PC-9 (cell line): ENCODE results near the gene ZBTB48. TPM values are rescaled to one million over a fixed set of nuclear protein-coding genes. Genes with fewer than 3 reads are reported as not detected.

ENCODE experiments used
- BruUV-seq: library from RNA; stranded (reverse); fragments of 400-500 nt; replicated peaks from 2 replicates; lab custom pipeline; 2021; lab: Mats Ljungman, UMichigan
- CTCF ChIA-PET: fragments of 300-600 bp; sonication (Branson Sonifier 250); formaldehyde crosslinking; loops from one replicate; lab custom pipeline; 2022; ENCODE audit warnings: antibody characterized with exemption; lab: Charles Lee
- POLR2A ChIA-PET: fragments of 300-600 bp; sonication (Branson Sonifier 250); formaldehyde crosslinking; loops from one replicate; lab custom pipeline; 2022; ENCODE audit warnings: antibody characterized with exemption; ENCODE audit not compliant: unreplicated experiment; lab: Charles Lee
- DNase-seq, 2 experiments: peaks; one replicate each; pipeline versions ENCODE4 v3.0.0 to v3.0.0-alpha.2; 2015 to 2022; ENCODE audit warnings: mixed read lengths in 1 of 2
- H2AFZ ChIP-seq: fragments of 200-600 bp; sonication (generic); 2 replicates; pipeline ENCODE4 v1.8.1; 2017; ENCODE audit warnings: antibody characterized with exemption
- H3F3A ChIP-seq: fragments of 200-600 bp; sonication (generic); 2 replicates; pipeline ENCODE4 v1.8.1; 2017; ENCODE audit warnings: antibody characterized with exemption, mild to moderate bottlenecking, low read depth; ENCODE audit not compliant: insufficient read depth
- H3K27ac ChIP-seq: fragments of 200-600 bp; sonication (generic); 2 replicates; pipeline ENCODE4 v1.6.1; 2016; ENCODE audit warnings: mixed run types
- H3K27me3 ChIP-seq: fragments of 200-600 bp; sonication (generic); 2 replicates; pipeline ENCODE4 v1.6.1; 2016; ENCODE audit warnings: low read depth, mixed run types; ENCODE audit not compliant: insufficient read depth
- H3K36me3 ChIP-seq: fragments of 200-600 bp; sonication (generic); 2 replicates; pipeline ENCODE4 v1.6.1; 2016; ENCODE audit warnings: low read depth, mixed run types
- H3K4me1 ChIP-seq: fragments of 200-600 bp; sonication (generic); replicated peaks from 2 replicates; pipeline ENCODE4 v1.6.1; 2016; ENCODE audit warnings: mixed run types; ENCODE audit not compliant: insufficient read depth
- H3K4me2 ChIP-seq: fragments of 200-600 bp; sonication (generic); 2 replicates; pipeline ENCODE4 v1.6.1; 2017; ENCODE audit warnings: mixed run types
- H3K4me3 ChIP-seq: fragments of 200-600 bp; sonication (generic); 2 replicates; pipeline ENCODE4 v1.6.1; 2016; ENCODE audit warnings: mixed run types
- H3K79me2 ChIP-seq: fragments of 200-600 bp; sonication (generic); 2 replicates; pipeline ENCODE4 v1.6.1; 2017; ENCODE audit warnings: low read depth, mixed run types
- H3K9me2 ChIP-seq: fragments of 200-600 bp; sonication (generic); 2 replicates; pipeline ENCODE4 v1.8.1; 2017; ENCODE audit warnings: mild to moderate bottlenecking; ENCODE audit not compliant: insufficient read depth
- H3K9me3 ChIP-seq: fragments of 200-600 bp; sonication (generic); 2 replicates; pipeline ENCODE4 v1.8.1; 2016; ENCODE audit warnings: low read depth; ENCODE audit not compliant: insufficient read depth
- H4K20me1 ChIP-seq: fragments of 200-600 bp; sonication (generic); 2 replicates; pipeline ENCODE4 v1.8.1; 2017; ENCODE audit not compliant: insufficient read depth
- EZH2 ChIP-seq: fragments of 200-600 bp; sonication (generic); IDR thresholded peaks from 2 replicates; pipeline ENCODE4 v1.8.0; 2017; ENCODE audit warnings: antibody characterized with exemption, low read depth
- intact Hi-C: fragments of 100-400 bp; cut with micrococcal nuclease; formaldehyde crosslinking; loops from one replicate; pipeline ENCODE4 v1.10.0; 2022; ENCODE audit not compliant: unreplicated experiment
- total RNA-seq: library from RNA; stranded (reverse); gene quantifications from 2 replicates; pipeline ENCODE4 v1.2.3, GENCODE V29; 2021
- TF ChIP-seq, protein P1 (sequence below): fragments of 200-600 bp; sonication (generic); conservative IDR thresholded peaks from 2 replicates; pipeline ENCODE4 v1.6.1; 2017; ENCODE audit warnings: mixed run types, antibody characterized with exemption, mild to moderate bottlenecking, moderate library complexity

The ZBTB48 gene
- total RNA-seq, 1 experiment from 2014 or later: 17.2 TPM

DNA sequence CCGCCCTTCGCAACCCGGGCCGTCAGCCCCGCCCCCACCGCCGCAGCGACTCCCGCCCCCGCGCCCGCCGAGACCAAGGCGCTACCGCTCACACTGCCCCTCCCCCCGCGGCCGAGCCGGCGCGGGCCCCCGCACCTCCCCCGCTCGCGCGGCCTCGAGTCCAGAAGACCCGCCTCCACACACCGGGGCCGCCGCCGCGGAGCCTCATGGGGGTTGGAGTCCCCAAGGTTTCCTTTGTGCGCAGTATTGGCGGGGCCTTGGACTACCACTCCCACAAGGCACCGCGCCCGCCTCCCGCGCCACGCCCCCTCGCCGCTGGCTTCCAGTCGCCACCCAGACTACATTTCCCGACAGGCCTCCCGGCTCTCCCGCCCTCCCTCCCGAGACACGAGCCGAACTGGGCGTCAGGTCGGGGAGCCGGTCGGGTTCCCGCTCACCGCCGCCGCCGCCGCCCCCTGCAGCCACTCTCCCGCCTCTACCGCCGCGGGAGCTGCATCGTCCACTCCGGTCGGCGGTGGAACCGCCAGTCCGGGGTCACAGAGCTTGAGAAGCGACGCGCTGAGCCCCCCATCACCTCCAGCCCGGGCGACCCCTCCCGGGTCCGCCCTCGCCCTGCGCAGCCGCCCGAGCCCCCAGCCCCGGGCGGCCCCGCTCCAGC is 33.7 kb downstream of the ZBTB48 start, which contains the start of gene PHF13:
Gene PHF13, plus strand, starts transcription at position 371 of the 658 bp plus-strand sequence. CDS start 336 bp downstream, outside the sequence.
- Histone ChIP-seq H3F3A (peaks cover 18% of the 10 kb centered on the region), H3K36me3 (no peaks in the 10 kb centered on the region), H2AFZ (peak within 1 kb of the TSS; percentile 77), H3K27me3 (no peaks in the 10 kb centered on the region), H3K4me1 (peaks cover 11% of the 10 kb centered on the region), H3K4me2 (peak within 1 kb of the TSS; percentile 87), H3K27ac (peak within 1 kb of the TSS; percentile 73), H3K9me2 (no peaks in the 10 kb centered on the region), H4K20me1 (0 out of 2 replicates have a peak, but pooled peaks cover 6% of the 10 kb centered on the region), H3K4me3 (peak within 1 kb of the TSS; percentile 64), H3K79me2 (peaks cover 30% of the 10 kb centered on the region), H3K9me3 (no peaks in the 10 kb centered on the region)
- ChIA-PET CTCF (interaction anchor here (0.6 kb wide), 1 partner anchor 59 kb away, joined by 3 read pairs; no protein-coding TSS in a partner anchor), POLR2A (no interaction called here)
- TF ChIP-seq, protein P1, sequence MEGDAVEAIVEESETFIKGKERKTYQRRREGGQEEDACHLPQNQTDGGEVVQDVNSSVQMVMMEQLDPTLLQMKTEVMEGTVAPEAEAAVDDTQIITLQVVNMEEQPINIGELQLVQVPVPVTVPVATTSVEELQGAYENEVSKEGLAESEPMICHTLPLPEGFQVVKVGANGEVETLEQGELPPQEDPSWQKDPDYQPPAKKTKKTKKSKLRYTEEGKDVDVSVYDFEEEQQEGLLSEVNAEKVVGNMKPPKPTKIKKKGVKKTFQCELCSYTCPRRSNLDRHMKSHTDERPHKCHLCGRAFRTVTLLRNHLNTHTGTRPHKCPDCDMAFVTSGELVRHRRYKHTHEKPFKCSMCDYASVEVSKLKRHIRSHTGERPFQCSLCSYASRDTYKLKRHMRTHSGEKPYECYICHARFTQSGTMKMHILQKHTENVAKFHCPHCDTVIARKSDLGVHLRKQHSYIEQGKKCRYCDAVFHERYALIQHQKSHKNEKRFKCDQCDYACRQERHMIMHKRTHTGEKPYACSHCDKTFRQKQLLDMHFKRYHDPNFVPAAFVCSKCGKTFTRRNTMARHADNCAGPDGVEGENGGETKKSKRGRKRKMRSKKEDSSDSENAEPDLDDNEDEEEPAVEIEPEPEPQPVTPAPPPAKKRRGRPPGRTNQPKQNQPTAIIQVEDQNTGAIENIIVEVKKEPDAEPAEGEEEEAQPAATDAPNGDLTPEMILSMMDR: no peak
- TF ChIP-seq EZH2: no peak
- DNase-seq: peak; percentile 87 to 99
- intact Hi-C loops: loop anchor here (1.0 to 10.0 kb wide), 2 partner anchors 12 to 389 kb away; no protein-coding TSS in a partner anchor
- BruUV-seq: no TSS peak

DNA sequence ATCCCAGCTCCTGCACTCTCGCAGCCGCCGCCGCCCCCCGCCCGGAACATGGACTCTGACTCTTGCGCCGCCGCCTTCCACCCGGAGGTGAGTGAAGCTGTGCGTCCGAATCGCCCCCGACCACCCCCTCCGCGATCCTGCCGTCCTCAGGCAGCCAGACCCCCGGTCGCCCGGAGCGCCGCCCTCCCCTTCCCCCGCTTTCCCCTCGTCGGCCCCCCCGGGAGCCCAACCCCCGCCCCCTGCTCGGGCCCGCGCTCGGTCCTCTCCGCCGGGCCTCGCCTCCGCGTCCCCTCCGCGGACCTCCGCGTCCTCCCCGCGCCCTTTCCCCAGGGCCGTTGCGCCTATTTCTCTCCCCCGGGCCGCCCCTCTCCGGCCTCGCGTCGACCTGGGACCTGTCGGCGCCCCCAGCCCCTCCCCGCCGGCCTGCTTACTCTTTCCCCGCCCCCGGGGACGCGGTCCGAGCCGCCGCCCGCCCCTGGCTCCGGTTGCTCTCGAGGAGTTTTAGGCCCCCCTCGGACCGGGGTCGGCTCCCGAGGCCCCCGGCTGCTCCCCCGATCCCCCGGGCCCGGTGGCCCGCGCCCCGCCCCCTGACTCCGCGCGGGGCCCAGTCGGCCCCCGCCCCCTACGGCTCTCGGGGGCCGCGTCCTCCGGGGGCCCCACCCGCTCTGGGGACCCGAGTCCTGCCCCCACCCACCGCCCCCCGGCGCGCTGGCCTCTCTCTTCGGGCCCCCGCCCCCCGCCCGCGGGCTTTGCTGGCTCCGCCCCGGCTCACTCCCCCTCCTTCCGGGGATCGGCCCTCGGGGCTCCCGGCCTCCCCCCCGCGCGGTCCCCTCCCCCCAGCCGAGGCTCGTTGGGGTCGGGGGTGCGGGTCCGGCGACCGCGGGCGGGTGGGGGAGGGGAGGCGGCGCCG is 34.5 kb downstream of the ZBTB48 start:
- CTCF ChIA-PET: no interaction called here
- Histone ChIP-seq H2AFZ (peak overlapping the region; percentile 74), H3K36me3 (no peaks in the 10 kb centered on the region), H3K27ac (no peak overlapping the region), H3F3A (peaks cover 16% of the 10 kb centered on the region), H4K20me1 (0 out of 2 replicates have a peak, but pooled peaks cover 6% of the 10 kb centered on the region), H3K9me3 (no peaks in the 10 kb centered on the region), H3K4me2 (peak overlapping the region; percentile 62), H3K9me2 (no peaks in the 10 kb centered on the region), H3K79me2 (peaks cover 30% of the 10 kb centered on the region), H3K27me3 (no peaks in the 10 kb centered on the region), H3K4me3 (peak overlapping the region; percentile 60), H3K4me1 (peaks cover 11% of the 10 kb centered on the region)
- DNase-seq: peak in 1 of 2 experiments; percentile 53
- no TSS peak for BruUV-seq
- no peak for TF ChIP-seq EZH2
- TF ChIP-seq, protein P1: no peak
- POLR2A ChIA-PET: no interaction called here
- intact Hi-C loops: loop anchor here (10.0 kb wide), 1 partner anchor 389 kb away; no protein-coding TSS in a partner anchor
